ELR (cell line): ENCODE results near the gene SET.

Source experiments
- DNase-seq: peaks from one replicate; pipeline ENCODE4 v3.0.0-alpha.2; 2015; ENCODE audit warnings: low read depth

Gene SET

GRCh38 chr9:128731093-128731492 lies 42.1 kb downstream of the SET start:
- DNase-seq: no peak

DNA sequence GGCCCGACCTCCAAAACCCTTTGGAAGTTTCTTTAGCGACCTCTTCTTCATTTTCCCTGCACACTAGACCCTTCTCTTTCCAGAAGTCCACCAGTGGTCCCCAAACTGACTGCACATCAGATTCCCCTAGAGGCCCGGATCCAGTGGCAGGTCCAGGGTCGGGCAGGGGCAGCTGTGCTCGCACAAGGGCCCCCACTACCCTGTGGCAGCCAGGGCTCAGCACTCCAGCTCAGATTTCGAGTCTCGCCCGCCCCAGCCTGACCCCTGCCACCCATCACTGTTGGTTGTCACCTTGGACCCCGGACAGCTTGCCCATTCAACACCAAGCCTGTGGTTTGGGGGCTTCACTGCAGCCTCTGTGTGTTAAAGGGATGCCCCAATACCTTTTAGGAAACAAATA lies 42.7 kb downstream of the SET start:
- DNase-seq: no peak

GRCh38 chr9:128732576-128732975 lies 43.6 kb downstream of the SET start:
- no peak for DNase-seq

GRCh38 chr9:128733256-128733655 lies 44.2 kb downstream of the SET start:
- peak; percentile 93 for DNase-seq

- no peak for DNase-seq
These were observed 46.4 kb downstream of the SET start for GRCh38 chr9:128735373-128735772.

GRCh38 chr9:128742401-128742800 lies 53.4 kb downstream of the SET start:
- DNase-seq: no peak

- no peak for DNase-seq
These were observed 54.4 kb downstream of the SET start for GRCh38 chr9:128743421-128743820.
